ENCODE results near the gene CFAP119.

CFAP119 gene

GRCh38 chr16:30740364-30741251, 21.3 kb downstream of the CFAP119 start:
- no peak for DNase-seq (ENCODE audit: low read depth)

GRCh38 chr16:30738984-30739951, 22.6 kb downstream of the CFAP119 start:
- DNase-seq (ENCODE audit: low read depth): no peak

DNA sequence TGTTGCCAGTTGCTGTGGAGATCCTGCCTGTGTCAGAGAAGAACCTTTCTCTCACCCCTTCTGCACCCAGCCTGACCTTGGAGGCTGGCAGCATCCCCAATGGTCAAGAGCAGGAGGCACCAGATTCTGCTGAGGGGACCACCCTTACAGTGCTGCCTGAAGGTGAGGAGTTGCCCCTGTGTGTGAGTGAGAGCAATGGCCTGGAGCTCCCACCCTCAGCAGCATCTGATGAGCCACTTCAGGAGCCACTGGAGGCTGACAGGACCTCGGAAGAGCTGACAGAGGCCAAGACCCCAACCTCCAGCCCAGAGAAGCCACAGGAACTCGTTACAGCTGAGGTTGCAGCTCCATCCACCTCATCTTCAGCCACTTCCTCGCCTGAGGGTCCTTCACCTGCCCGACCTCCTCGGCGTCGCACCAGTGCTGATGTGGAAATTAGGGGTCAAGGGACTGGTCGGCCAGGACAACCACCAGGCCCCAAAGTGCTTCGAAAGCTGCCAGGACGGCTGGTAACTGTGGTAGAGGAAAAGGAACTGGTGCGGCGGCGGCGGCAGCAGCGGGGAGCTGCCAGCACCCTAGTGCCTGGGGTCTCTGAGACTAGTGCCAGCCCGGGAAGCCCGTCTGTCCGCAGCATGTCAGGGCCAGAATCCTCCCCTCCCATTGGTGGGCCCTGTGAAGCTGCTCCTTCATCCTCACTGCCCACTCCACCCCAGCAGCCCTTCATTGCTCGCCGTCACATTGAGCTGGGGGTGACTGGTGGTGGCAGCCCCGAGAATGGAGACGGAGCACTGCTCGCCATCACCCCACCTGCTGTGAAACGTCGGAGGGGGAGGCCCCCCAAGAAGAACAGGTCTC, 23.8 kb downstream of the CFAP119 start:
- no peak for DNase-seq (ENCODE audit: low read depth)

DNA sequence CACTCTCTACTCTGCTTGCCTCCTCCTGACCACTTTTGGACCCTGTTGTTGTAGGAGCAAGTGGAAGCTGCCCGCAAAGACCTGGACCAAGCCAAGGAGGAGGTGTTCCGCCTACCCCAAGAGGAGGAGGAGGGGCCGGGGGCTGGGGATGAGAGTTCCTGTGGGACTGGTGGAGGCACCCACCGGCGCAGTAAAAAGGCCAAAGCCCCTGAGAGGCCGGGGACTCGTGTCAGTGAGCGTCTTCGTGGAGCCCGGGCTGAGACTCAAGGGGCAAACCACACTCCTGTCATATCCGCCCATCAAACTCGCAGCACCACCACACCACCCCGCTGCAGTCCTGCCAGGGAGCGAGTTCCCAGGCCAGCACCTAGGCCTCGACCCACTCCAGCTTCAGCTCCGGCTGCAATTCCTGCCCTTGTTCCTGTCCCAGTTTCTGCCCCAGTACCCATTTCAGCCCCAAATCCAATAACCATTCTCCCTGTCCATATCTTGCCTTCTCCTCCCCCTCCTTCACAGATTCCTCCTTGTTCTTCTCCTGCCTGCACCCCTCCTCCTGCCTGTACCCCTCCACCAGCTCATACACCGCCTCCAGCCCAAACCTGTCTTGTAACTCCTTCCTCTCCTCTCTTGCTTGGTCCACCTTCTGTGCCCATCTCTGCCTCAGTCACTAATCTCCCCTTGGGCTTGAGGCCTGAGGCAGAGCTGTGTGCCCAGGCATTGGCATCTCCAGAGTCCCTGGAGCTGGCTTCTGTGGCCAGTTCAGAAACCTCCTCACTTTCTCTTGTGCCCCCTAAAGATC, 24.7 kb downstream of the CFAP119 start:
- DNase-seq (ENCODE audit: low read depth): no peak

DNA sequence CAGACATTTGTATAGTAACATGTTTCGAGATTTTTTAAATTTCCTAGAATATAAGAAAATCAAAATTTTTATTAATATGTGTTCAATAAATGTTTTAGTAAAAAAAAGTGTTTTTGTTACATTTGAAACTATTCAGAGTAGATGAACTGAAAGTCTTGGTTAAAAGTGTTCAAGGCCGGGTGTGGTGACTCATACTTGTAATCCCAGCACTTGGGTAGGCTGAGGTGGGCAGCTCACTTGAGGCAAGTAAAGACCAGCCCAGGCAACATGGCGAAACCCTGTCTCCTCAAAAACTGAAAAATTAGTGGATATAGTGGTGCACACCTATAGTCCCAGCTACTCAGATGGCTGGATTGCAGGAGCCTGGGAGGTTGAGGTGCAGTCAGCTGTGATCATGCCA, 30.5 kb downstream of the CFAP119 start:
- no peak for DNase-seq (ENCODE audit: low read depth)

DNA sequence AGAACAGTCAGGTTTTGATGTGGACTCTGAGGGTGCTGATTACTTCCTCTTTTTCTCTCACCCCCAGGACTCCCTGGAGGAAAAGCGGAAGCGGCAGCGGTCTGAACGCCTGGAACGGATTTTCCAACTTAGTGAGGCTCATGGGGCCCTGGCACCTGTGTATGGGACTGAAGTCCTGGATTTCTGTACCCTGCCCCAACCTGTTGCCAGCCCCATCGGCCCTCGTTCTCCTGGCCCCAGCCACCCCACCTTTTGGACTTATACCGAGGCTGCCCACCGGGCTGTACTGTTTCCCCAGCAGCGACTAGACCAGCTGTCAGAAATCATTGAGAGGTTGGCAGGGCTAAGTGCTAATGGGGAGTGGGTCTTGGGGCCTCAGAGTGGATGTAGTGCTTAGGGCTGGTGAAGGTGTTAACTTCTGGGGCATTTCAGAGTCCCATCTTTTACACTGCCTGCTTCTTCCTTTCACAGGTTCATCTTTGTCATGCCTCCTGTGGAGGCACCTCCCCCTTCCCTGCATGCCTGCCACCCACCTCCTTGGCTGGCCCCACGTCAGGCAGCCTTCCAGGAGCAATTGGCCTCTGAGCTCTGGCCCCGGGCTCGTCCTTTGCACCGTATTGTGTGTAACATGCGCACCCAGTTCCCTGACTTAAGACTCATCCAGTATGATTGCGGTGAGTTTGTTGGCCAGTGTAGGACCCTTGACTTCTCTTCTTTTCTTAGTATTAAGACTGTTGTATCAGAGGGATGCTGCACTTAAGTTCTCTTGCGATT, 32.8 kb downstream of the CFAP119 start:
- no peak for DNase-seq (ENCODE audit: low read depth)

DNA sequence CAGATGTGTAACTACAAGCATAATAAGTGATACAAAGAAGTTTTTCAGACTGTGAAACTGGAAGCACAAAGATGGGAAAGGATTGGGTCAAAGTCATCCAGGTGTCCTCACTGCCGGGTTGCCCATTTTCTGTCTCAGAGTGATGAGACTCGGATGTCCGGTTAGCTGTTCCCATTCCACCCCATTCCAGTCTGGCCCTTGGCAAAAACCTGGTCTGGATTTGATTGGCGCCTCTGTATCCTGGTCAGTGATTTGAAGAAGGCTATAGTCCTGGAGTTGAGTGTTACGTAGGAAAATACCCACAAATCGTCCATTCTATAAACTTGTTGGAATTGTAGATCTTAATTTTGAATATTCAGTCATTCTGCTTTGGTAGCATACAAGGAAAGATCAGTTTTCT, 33.5 kb downstream of the CFAP119 start:
- DNase-seq (ENCODE audit: low read depth): no peak

DNA sequence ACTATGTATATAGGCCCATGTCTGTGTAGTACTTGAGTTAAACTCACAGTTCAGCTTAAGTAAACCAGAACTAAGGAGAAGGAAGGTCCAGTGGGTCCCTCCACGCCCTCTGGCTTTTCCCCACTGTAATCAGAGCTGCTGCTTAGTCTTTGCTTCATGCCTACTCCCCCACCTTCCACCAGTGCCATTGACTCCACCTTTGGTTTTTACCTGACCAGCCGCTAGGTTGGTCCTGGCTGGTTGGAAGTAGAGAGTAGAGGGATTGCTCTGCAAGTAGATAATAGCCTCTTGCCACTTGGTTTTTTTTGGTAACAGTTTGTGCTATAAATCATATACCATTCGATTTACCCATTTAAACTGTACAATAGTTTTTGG, 36.5 kb downstream of the CFAP119 start:
- no peak for DNase-seq (ENCODE audit: low read depth)

GRCh38 chr16:30724641-30725417, 37.0 kb downstream of the CFAP119 start:
- DNase-seq (ENCODE audit: low read depth): no peak

DNA sequence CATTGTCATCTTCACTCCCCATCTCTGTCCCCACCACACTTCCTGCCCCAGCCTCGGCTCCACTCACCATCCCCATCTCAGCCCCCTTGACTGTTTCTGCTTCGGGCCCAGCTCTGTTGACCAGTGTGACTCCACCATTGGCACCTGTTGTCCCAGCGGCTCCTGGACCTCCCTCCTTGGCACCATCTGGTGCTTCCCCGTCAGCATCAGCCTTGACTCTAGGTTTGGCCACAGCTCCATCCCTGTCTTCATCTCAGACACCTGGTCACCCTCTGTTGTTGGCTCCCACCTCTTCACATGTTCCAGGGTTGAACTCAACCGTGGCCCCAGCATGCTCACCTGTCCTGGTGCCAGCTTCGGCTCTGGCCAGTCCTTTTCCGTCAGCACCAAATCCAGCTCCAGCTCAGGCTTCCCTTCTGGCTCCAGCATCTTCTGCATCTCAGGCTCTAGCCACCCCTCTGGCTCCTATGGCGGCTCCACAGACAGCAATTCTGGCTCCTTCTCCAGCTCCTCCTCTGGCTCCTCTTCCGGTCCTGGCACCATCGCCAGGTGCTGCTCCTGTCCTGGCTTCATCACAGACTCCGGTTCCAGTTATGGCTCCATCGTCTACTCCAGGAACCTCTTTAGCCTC, 38.0 kb downstream of the CFAP119 start:
- DNase-seq (ENCODE audit: low read depth): no peak

DNA sequence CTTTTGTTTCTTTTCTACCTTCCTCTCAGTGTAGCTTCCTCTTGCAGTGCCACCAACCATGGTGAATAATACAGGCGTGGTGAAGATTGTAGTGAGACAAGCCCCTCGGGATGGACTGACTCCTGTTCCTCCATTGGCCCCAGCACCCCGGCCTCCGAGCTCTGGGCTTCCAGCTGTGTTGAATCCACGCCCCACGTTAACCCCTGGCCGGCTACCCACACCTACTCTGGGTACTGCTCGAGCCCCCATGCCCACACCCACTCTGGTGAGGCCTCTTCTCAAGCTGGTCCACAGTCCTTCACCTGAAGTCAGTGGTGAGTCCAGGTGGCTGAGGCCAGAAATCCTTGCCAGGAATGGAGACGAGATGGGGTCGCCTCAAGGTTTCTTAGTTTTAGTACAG, 38.9 kb downstream of the CFAP119 start:
- no peak for DNase-seq (ENCODE audit: low read depth)

- no peak for DNase-seq (ENCODE audit: low read depth)
These were observed 39.4 kb downstream of the CFAP119 start for GRCh38 chr16:30722443-30722842.

- no peak for DNase-seq (ENCODE audit: low read depth)
These were observed 40.3 kb downstream of the CFAP119 start for GRCh38 chr16:30721606-30722005.

GRCh38 chr16:30721167-30721566, 40.7 kb downstream of the CFAP119 start:
- no peak for DNase-seq (ENCODE audit: low read depth)

DNA sequence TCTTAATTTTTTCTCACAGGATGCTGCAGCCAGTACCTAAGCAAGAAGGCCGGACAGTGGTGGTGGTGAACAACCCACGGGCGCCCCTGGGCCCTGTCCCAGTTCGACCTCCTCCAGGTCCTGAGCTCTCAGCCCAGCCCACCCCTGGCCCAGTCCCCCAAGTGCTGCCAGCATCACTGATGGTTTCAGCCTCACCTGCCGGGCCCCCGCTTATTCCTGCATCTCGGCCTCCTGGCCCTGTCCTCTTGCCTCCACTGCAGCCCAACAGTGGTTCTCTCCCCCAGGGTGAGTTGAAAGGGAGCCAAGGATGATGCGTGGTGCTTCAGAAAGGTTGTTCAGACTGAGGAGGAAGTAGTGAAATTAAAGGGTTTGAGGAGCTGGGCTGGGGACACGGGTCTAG, 41.2 kb downstream of the CFAP119 start:
- no peak for DNase-seq (ENCODE audit: low read depth)

DNA sequence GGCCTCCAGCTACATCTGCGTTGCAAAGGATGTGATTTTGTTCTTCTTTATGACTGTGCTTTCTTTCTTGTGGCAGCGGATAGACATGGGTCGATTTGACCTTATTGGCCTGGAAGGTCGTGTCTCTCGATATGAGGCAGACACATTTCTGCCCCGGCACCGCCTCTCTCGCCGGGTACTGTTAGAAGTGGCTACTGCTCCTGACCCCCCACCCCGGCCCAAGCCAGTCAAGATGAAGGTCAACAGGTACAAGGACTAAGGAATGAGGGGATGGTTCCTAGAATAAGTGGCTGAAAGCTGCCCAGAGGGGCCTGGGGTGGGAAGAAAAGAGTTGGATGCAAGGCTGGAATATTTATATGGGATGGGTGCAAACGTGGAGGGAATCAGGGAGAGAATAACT, 41.8 kb downstream of the CFAP119 start:
- no peak for DNase-seq (ENCODE audit: low read depth)

- DNase-seq (ENCODE audit: low read depth): no peak
These were observed 46.0 kb downstream of the CFAP119 start for GRCh38 chr16:30715750-30716445.

DNA sequence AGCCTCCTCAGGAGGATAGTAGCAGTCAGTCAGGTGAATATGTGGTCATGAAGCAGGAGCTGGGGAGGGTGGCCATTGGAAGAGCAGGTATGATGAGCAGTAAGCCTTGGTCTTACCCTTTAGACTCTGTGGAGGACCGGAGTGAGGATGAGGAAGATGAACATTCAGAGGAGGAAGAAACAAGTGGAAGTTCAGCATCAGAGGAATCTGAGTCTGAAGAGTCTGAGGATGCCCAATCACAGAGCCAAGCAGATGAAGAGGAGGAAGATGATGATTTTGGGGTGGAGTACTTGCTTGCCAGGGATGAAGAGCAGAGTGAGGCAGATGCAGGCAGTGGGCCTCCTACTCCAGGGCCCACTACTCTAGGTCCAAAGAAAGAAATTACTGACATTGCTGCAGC, 50.1 kb downstream of the CFAP119 start:
- no peak for DNase-seq (ENCODE audit: low read depth)

Data from T follicular helper cell (primary cell).